Esophagus squamous epithelium (tissue), 4 donors: ENCODE data around the gene PADI6.

Source experiments
- POLR2A ChIP-seq, 4 donors: fragments of 450-650 bp; IDR thresholded peaks; one replicate each; pipeline ENCODE4 v1.6.1; 2017; ENCODE audit warnings: antibody characterized with exemption in 4 of 4, mild to moderate bottlenecking in 4 of 4, moderate library complexity in 3 of 4
- TF ChIP-seq, protein P1 (sequence below), 6 experiments: fragments of 450-650 bp in 4 of 6; fragments of 200-600 bp in 2 of 6; sonication (generic) in 2 of 6; IDR thresholded peaks; one replicate each; pipeline ENCODE4 v1.5.1; 2016 to 2019; ENCODE audit warnings: antibody characterized with exemption in 6 of 6, mild to moderate bottlenecking in 4 of 6, moderate library complexity in 4 of 6

DNA sequence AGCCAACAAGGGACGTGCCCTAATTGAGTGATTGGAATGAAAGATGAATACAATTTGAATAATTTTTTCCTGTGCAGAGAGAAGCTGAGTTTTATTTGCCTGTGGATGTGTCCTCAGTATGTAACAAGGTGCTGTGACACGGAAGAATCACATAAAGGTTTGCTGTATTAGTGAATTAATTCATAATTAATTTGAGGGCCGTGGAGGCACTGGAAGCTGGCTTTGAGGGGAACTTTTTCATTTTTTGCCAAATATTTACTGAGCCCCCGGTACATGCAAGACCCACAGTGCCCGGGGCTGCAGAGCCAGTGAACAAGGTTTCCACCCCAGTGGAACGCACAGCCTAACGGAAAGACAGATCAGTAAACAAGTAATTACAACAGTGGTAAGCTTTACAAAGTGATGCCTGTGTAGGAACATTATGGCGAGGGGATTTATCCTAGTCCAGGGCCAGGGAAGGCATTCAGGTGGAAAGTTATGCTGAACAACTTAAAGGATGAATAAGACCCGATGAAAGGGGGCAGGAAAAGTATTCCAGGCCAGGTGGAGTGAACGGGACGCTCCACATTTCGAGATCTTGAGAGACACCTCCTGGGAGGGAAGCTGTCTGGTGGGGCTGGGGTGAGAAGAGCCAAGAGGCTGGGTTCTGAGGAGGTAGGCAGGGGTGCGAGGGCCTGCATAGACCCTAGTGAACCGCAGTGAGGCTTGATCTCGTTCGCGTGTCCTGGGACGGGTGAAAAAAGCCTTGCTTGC lies 68.3 kb downstream of the PADI6 start:
- TF ChIP-seq, protein P1, sequence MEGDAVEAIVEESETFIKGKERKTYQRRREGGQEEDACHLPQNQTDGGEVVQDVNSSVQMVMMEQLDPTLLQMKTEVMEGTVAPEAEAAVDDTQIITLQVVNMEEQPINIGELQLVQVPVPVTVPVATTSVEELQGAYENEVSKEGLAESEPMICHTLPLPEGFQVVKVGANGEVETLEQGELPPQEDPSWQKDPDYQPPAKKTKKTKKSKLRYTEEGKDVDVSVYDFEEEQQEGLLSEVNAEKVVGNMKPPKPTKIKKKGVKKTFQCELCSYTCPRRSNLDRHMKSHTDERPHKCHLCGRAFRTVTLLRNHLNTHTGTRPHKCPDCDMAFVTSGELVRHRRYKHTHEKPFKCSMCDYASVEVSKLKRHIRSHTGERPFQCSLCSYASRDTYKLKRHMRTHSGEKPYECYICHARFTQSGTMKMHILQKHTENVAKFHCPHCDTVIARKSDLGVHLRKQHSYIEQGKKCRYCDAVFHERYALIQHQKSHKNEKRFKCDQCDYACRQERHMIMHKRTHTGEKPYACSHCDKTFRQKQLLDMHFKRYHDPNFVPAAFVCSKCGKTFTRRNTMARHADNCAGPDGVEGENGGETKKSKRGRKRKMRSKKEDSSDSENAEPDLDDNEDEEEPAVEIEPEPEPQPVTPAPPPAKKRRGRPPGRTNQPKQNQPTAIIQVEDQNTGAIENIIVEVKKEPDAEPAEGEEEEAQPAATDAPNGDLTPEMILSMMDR (IDR thresholded peaks at IDR 0.05) = peak in 1 of 6 experiments; percentile 0
- TF ChIP-seq POLR2A (IDR thresholded peaks at IDR 0.05) = no peak
